ENCODE data around the gene PEX11B.

DNA sequence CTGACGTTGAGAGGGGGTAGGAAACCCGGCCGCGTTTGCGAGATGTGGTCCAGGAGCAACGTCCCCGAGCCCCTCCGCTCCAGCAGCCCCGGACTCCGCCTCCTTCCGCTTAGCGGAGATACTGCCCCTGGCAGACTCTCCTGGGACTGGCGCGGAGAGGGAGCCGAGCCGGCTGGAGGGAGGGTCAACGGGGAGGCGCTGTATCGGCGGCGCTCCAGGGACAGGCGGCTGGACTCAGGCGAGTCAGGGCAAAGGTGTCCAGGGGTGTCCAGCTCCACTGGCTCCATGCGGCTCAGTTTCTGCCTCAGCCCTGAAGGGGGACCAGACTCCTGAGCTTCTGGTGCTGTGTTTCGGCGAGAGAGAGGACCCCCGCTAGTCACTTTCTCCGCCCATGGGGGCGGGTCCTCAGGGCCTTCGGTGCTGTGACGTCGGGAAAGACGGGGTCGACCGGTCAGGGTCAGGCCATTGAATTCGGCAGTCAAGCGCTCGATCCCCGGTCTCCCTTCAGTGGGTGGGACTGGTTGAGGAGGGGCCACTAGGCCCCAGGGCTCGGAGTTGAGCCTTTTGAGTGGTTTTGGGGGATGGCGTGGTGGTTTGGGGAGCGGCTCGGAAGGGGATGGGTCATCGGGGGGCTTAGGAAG is 42.1 kb upstream of the PEX11B start:
- peak; percentile 23 to 36 for TF ChIP-seq POLR2A (IDR thresholded peaks at IDR 0.05)
- TF ChIP-seq, protein P1, sequence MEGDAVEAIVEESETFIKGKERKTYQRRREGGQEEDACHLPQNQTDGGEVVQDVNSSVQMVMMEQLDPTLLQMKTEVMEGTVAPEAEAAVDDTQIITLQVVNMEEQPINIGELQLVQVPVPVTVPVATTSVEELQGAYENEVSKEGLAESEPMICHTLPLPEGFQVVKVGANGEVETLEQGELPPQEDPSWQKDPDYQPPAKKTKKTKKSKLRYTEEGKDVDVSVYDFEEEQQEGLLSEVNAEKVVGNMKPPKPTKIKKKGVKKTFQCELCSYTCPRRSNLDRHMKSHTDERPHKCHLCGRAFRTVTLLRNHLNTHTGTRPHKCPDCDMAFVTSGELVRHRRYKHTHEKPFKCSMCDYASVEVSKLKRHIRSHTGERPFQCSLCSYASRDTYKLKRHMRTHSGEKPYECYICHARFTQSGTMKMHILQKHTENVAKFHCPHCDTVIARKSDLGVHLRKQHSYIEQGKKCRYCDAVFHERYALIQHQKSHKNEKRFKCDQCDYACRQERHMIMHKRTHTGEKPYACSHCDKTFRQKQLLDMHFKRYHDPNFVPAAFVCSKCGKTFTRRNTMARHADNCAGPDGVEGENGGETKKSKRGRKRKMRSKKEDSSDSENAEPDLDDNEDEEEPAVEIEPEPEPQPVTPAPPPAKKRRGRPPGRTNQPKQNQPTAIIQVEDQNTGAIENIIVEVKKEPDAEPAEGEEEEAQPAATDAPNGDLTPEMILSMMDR (IDR thresholded peaks at IDR 0.05) = peak in 3 of 6 experiments; percentile 6 to 19 (median 13)

Measured in Peyer's patch (tissue), 4 donors.